ENCODE data around the gene LRRC46. TPM values are rescaled to one million over a fixed set of nuclear protein-coding genes. Genes with fewer than 3 reads are reported as not detected.

The LRRC46 gene
- total RNA-seq, 6 experiments from 2014 or later, result 0.41 to 1.1 (median 0.83) TPM

GRCh38 chr17:47810200-47810821 is 21.2 kb upstream of the LRRC46 start:
- H3K27me3 Mint-ChIP-seq (ENCODE audit: insufficient read depth), result peaks cover 6% of the 10 kb centered on the region
- no peaks in the 10 kb centered on the region for H3K9me3 Mint-ChIP-seq
- H3K4me1 Mint-ChIP-seq (ENCODE audit: low read depth), result peaks cover 16% of the 10 kb centered on the region
- no peak overlapping the region for H3K4me3 Mint-ChIP-seq
- DNase-seq, result peak; percentile 93
- peaks cover 21% of the 10 kb centered on the region for H3K36me3 Mint-ChIP-seq (ENCODE audit: low read depth)
- TF ChIP-seq CTCF (IDR thresholded peaks at IDR 0.05), result no peak
- peak overlapping the region; percentile 74; the same call in 1 of the 2 replicates for H3K27ac Mint-ChIP-seq

GRCh38 chr17:47810901-47811635 is 20.4 kb upstream of the LRRC46 start:
- no peak overlapping the region for H3K4me3 Mint-ChIP-seq
- peaks cover 6% of the 10 kb centered on the region for H3K27me3 Mint-ChIP-seq (ENCODE audit: insufficient read depth)
- H3K27ac Mint-ChIP-seq, result peak overlapping the region; percentile 74
- peaks cover 21% of the 10 kb centered on the region for H3K36me3 Mint-ChIP-seq (ENCODE audit: low read depth)
- no peaks in the 10 kb centered on the region for H3K9me3 Mint-ChIP-seq
- DNase-seq, result no peak
- TF ChIP-seq CTCF (IDR thresholded peaks at IDR 0.05), result no peak
- H3K4me1 Mint-ChIP-seq (ENCODE audit: low read depth), result peaks cover 16% of the 10 kb centered on the region

GRCh38 chr17:47811709-47812108 is 19.8 kb upstream of the LRRC46 start:
- Mint-ChIP-seq H3K4me3 (no peak overlapping the region), H3K4me1 (ENCODE audit: low read depth) (peaks cover 16% of the 10 kb centered on the region), H3K27ac (peak overlapping the region; percentile 15; the same call in 1 of the 2 replicates), H3K36me3 (ENCODE audit: low read depth) (peaks cover 21% of the 10 kb centered on the region), H3K27me3 (ENCODE audit: insufficient read depth) (peaks cover 6% of the 10 kb centered on the region), H3K9me3 (no peaks in the 10 kb centered on the region)
- TF ChIP-seq CTCF (IDR thresholded peaks at IDR 0.05), result no peak
- DNase-seq, result no peak

GRCh38 chr17:47812146-47812920 is 19.1 kb upstream of the LRRC46 start:
- Mint-ChIP-seq H3K9me3 (no peaks in the 10 kb centered on the region), H3K36me3 (ENCODE audit: low read depth) (peaks cover 15% of the 10 kb centered on the region)

More at GRCh38 chr17:47812146-47812920, 19.1 kb upstream of the LRRC46 start:
- Mint-ChIP-seq H3K4me1 (ENCODE audit: low read depth) (peaks cover 16% of the 10 kb centered on the region), H3K27me3 (ENCODE audit: insufficient read depth) (peaks cover 6% of the 10 kb centered on the region), H3K27ac (no peak overlapping the region), H3K4me3 (no peak overlapping the region)
- no peak for TF ChIP-seq CTCF (IDR thresholded peaks at IDR 0.05)
- no peak for DNase-seq

Measured in HFFc6 (cell line).